ENCODE results near the gene PTGDS.

GRCh38 chr9:136992819-136993369 is 15.6 kb downstream of the PTGDS start:
- TF ChIP-seq EZH2 (IDR thresholded peaks at IDR 0.05; ENCODE audit: insufficient read depth, poor library complexity, severe bottlenecking) (no peak), EZH2phosphoT487 (IDR thresholded peaks at IDR 0.05; ENCODE audit: insufficient read depth, low read depth) (no peak)
